ENCODE results near the gene POU2AF3. TPM values are rescaled to one million over a fixed set of nuclear protein-coding genes. Genes with fewer than 3 reads are reported as not detected.

POU2AF3 gene
- total RNA-seq, 1 donor from 2014 or later = 4.2 TPM

GRCh38 chr11:111296196-111296595 lies 2.1 kb upstream of the POU2AF3 start:
- peak overlapping the region; percentile 28 for H3K4me3 Mint-ChIP-seq (ENCODE audit: low read depth)
- H3K27ac Mint-ChIP-seq = no peak overlapping the region

GRCh38 chr11:111297696-111298095 lies 650 bp upstream of the POU2AF3 start:
- Mint-ChIP-seq H3K27me3 (peaks cover 45% of the 10 kb centered on the region), H3K27ac (no peak overlapping the region), H3K4me1 (ENCODE audit: low read depth) (peaks cover 7% of the 10 kb centered on the region), H3K36me3 (ENCODE audit: insufficient read depth) (no peaks in the 10 kb centered on the region), H3K4me3 (ENCODE audit: low read depth) (peak overlapping the region; percentile 71), H3K9me3 (ENCODE audit: low read depth) (no peaks in the 10 kb centered on the region)
- no peak for DNase-seq (ENCODE audit: low spot score, unreplicated experiment)
- no peak for TF ChIP-seq CTCF (IDR thresholded peaks at IDR 0.05; ENCODE audit: unreplicated experiment)

More at GRCh38 chr11:111296196-111296595, 2.1 kb upstream of the POU2AF3 start:
- Mint-ChIP-seq H3K36me3 (ENCODE audit: insufficient read depth) (no peaks in the 10 kb centered on the region), H3K27me3 (peaks cover 38% of the 10 kb centered on the region), H3K9me3 (ENCODE audit: low read depth) (no peaks in the 10 kb centered on the region), H3K4me1 (ENCODE audit: low read depth) (peaks cover 4% of the 10 kb centered on the region)
- DNase-seq (ENCODE audit: low spot score, unreplicated experiment) = no peak
- no peak for TF ChIP-seq CTCF (IDR thresholded peaks at IDR 0.05; ENCODE audit: unreplicated experiment)

DNA sequence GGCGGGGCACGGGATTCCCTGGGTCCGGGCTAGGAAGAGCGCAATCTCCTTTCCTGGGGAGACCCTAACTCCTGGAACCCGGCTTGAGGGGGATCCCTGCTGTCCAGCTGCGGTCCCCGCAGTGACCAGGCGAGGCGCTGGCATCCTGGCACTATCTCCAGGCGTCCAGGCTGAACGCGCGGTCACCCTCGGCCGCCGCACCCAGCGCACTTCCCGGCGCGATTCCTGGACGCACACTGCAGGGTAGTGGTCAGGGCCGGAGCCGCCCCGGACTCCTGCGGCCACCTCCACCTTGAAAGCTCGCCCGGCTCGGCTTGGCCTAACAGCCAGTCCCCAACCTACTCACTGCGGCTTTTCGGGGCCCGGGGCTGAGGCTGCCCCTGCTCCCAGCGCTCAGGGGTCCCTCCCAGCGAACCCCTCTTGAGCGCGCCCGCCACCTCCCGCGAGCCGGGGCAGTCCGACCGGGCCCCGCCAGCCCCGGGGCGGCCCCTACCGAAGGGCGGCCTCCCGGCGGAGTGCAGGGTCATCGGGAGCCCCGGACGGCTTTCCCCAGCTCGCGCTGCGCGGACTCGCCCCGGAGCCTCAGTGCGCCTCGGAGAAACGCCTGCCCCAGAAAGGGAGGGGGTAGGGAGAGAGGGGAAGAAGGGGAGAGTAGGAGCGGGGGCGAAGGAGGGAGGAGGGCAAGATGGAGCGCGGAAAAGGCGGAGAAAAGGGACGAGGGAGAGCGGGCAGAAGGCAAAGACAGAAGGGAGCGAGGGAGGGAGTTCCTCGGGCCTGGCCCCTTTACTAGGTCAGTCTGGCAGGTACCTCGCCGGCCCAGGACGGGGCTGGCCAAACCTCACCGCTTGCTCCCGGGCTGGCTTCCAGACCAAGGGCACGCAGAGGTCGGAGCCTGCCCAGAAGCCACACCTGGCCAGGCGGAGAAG lies 1.0 kb downstream of the POU2AF3 start:
- no peaks in the 10 kb centered on the region for H3K9me3 Mint-ChIP-seq (ENCODE audit: low read depth)
- peak overlapping the region; percentile 72 for H3K4me3 Mint-ChIP-seq (ENCODE audit: low read depth)
- peaks cover 38% of the 10 kb centered on the region for H3K27me3 Mint-ChIP-seq
- peaks cover 16% of the 10 kb centered on the region for H3K4me1 Mint-ChIP-seq (ENCODE audit: low read depth)
- peak; percentile 68 for DNase-seq (ENCODE audit: low spot score, unreplicated experiment)
- peak overlapping the region; percentile 64 for H3K27ac Mint-ChIP-seq
- TF ChIP-seq CTCF (IDR thresholded peaks at IDR 0.05; ENCODE audit: unreplicated experiment) = peak; percentile 71
- H3K36me3 Mint-ChIP-seq (ENCODE audit: insufficient read depth) = no peaks in the 10 kb centered on the region

GRCh38 chr11:111300569-111300968 lies 2.2 kb downstream of the POU2AF3 start:
- peaks cover 17% of the 10 kb centered on the region for H3K4me1 Mint-ChIP-seq (ENCODE audit: low read depth)
- peaks cover 45% of the 10 kb centered on the region for H3K27me3 Mint-ChIP-seq
- no peak for TF ChIP-seq CTCF (IDR thresholded peaks at IDR 0.05; ENCODE audit: unreplicated experiment)
- no peak for DNase-seq (ENCODE audit: low spot score, unreplicated experiment)
- H3K36me3 Mint-ChIP-seq (ENCODE audit: insufficient read depth) = no peaks in the 10 kb centered on the region
- no peak overlapping the region for H3K27ac Mint-ChIP-seq
- H3K4me3 Mint-ChIP-seq (ENCODE audit: low read depth) = peak overlapping the region; percentile 72
- H3K9me3 Mint-ChIP-seq (ENCODE audit: low read depth) = no peaks in the 10 kb centered on the region

DNA sequence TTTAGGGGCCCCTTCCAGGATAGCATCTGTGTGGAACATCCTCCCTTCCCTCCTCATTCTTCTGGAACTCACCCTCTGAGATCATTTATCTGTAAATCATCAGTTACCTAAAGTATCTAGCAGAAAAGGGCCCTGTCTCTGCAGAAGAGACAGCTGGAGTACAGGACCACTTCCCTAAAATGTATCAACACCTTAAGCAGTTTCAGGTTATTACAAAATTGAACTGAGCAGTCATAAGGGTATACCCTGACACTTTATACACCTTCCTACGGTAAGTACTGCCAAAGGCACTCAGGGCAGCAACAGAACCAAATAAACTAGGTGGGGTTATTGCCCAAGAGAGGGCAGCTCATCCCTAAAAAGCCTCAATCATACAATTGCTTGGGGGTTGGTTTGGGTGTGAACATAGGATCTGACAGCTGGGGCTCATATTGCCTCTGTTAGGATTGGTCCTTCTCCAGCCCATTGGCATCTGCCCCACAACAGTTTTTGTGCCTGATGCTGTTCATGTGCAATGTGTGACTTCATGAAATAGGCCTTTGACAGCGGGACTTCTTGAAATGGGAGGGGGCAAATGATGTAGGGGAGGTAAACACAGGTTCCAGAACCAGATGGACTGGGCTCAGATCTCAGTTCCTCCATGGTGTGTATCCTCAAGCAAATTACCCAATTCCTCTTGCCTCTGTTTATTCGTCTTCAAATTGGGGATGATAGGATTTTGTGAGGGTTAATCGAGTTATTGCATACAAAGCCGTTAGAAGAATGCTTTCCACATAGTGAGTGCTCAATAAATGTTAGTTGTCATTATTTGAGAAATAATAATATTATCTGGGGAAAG lies 2.9 kb downstream of the POU2AF3 start:
- Mint-ChIP-seq H3K9me3 (ENCODE audit: low read depth) (no peaks in the 10 kb centered on the region), H3K27ac (no peak overlapping the region), H3K4me3 (ENCODE audit: low read depth) (no peak overlapping the region), H3K27me3 (peaks cover 49% of the 10 kb centered on the region), H3K36me3 (ENCODE audit: insufficient read depth) (no peaks in the 10 kb centered on the region), H3K4me1 (ENCODE audit: low read depth) (peaks cover 17% of the 10 kb centered on the region)
- no peak for TF ChIP-seq CTCF (IDR thresholded peaks at IDR 0.05; ENCODE audit: unreplicated experiment)
- DNase-seq (ENCODE audit: low spot score, unreplicated experiment) = no peak
